ENCODE results near the gene CCDC12.

The CCDC12 gene

DNA sequence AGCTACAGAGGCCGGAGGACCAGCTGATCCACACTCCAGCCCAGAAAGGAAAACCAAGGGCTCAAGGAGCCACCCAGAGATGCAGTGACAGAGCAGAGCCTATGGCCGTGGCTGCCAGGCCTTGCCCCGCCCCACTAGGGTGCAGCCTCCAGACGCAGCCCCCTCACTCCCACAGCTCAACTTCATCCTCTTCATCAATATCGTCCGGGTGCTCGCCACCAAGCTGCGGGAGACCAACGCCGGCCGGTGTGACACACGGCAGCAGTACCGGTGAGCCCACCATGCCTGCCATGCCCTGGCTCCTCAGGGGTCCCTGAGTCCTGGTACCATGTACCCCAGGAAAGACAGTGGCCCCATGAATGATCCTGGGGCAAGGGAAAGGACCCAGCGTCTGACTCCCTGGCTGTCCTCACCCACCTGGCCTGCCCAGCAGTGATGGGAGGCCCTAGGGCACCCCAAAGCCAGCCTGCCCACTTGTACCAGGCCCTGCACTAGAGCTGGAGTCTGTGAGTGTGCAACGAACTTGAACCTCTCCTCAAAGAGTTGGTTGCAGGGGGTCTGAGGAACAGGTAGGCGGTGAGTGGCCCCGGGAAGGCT, 74.9 kb downstream of the CCDC12 start:
- no peak for DNase-seq

- no peak for DNase-seq
Observed at GRCh38 chr3:46901061-46901460, 75.5 kb downstream of the CCDC12 start.

- no peak for DNase-seq
Observed at GRCh38 chr3:46900356-46900755, 76.2 kb downstream of the CCDC12 start.

- no peak for DNase-seq
Observed at GRCh38 chr3:46900007-46900292, 76.6 kb downstream of the CCDC12 start.

GRCh38 chr3:46899151-46900006, 77.2 kb downstream of the CCDC12 start:
- no peak for DNase-seq

GRCh38 chr3:46898321-46899150, 78.0 kb downstream of the CCDC12 start:
- no peak for DNase-seq

DNA sequence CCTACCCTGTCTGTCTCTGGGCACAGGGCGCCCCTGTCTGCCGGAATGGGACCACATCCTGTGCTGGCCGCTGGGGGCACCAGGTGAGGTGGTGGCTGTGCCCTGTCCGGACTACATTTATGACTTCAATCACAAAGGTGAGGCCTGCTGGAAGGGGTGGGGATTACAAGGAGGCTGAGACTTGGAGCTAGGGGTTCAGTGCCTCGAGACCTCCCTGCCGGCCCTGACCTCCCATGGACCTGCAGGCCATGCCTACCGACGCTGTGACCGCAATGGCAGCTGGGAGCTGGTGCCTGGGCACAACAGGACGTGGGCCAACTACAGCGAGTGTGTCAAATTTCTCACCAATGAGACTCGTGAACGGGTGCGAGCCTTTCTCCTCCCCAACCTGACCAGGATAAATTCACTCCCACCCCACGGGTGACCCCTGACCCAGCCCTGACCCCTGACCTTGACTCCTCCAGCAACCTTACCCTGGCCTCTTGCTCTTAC, 78.7 kb downstream of the CCDC12 start:
- DNase-seq, result no peak

DNA sequence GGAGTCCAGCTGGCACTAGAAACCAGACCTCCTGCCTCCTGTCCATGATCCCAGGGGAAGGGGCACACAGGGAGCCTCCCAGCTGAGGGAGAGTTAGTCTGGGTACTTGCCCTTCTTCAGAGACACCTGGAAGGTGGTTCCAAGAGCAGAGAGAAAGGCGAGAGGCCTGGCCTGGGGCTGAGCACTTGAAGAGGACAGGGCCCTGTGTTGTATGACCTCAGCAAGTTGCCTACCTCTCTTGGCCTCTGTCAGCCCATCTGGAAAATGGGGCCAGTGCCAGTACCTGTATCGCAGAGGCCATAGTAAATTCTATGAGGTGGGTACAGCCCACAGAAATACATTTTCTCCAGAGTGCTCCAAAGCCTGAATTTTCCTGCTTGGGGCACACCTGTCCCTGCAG, 79.5 kb downstream of the CCDC12 start:
- DNase-seq, result no peak

DNA sequence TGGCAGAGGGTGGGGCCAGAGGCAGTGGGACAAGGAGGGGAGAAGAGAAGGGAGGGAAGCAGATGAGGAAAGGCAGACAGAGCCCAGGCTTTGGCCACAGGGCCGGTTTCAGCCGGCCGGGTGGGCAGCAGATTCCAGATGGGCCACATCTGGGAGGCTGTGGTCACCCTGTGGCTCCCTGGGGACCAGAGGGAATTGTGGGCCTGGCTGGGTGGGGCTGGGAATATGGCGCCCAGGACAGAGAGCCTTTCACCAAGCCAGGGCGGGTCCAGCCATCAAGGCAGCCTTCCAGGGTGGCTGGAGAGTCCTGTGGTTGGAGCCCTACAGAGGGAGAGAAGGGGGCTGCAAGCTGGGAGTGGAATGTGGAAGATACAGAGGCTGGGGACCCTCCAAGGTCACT, 80.2 kb downstream of the CCDC12 start:
- no peak for DNase-seq

DNA sequence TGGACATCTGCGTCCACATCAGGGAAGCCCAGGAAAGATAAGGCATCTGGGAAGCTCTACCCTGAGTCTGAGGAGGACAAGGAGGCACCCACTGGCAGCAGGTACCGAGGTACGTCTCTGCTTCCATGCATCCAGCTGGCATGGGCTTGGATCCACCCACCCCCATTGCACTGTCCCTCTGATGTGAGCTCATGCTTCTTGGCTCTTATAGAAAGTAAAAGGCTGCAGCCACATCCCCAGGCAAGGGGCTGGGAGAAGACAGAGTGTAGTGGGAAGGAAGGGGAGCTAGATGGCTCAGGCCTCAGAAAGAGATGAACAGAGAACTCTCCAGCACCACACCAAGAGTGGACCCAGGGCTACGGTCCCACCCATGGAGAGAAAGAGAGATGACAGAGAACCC, 80.8 kb downstream of the CCDC12 start:
- no peak for DNase-seq

- DNase-seq, result peak; percentile 23
Observed at GRCh38 chr3:46895204-46895660, 81.3 kb downstream of the CCDC12 start.

- no peak for DNase-seq
Observed at GRCh38 chr3:46894256-46894655, 82.3 kb downstream of the CCDC12 start.

- DNase-seq, result no peak
Observed at GRCh38 chr3:46893763-46894162, 82.8 kb downstream of the CCDC12 start.

DNA sequence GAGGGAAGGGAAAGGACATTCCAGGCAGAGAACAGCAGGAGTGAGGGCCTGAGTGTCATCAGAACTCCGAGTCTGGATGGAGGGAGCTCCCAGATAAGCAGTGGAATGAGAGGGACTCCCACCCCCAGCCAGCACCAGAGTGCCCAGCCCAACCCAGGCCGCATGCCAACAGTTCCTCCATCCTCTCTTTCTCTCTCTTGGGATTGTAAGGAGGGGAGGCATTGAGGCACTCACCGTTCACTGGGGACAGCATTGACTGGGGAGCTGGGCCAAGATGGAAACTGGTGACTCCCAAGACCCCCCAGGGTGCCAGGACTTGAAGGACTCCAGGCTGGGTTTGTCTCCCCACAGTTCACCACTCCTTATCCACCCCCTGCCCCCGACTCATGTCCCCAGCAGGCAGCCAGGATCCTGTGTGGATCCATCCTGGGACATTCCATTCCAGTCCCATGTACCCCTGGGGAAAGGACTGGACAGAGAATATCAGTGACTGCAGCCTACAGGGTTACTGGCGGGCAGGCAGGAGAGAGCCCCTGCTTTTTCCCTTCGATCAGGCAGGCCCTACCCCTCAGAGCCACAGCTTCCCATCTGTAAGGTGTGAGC, 83.3 kb downstream of the CCDC12 start:
- no peak for DNase-seq

DNA sequence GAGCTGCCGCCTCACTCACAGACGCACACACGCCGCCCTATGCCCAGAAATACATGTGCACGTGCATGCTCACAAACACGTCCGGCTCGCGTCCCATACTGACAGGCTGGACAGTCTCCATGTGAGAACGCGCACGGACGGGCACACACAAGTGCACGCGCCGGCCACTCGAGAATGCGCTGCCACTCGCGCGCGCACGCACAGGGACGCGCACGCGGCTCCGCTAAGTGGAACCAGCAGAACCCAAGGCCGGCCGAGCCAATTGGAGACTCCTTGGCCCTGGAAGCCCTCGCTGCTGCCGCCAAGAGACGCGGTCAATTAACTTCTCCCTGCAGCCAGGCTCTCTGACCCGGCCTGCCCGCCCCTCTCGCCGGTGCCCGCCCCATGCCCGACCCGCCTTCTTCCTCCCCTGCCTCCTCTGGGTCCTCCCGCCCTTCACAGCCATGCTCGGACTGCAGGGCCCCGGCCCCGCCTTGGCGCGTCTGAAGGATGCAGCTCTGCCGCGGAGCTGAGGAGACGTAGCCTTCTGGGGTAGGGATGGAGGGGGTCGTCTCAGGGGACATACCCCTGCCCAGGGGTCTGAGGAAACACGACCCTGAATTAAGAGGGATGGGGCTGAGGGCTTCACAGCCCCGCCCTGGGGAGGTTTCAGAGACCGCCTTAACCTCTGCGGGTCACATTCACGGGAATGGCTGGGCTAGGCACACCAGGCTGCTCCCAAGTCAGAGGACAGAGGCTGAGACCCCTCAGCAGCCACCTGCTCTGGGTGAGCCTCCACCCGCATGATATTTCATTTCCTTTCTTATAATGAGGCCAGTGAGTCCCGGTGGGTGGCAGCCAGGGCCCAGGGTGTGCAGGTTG, 84.0 kb downstream of the CCDC12 start:
- no peak for DNase-seq

GRCh38 chr3:46891132-46891531, 85.4 kb downstream of the CCDC12 start:
- no peak for DNase-seq

- DNase-seq, result no peak
Observed at GRCh38 chr3:46890132-46890531, 86.4 kb downstream of the CCDC12 start.

- DNase-seq, result no peak
Observed at GRCh38 chr3:46889381-46890110, 87.0 kb downstream of the CCDC12 start.

DNA sequence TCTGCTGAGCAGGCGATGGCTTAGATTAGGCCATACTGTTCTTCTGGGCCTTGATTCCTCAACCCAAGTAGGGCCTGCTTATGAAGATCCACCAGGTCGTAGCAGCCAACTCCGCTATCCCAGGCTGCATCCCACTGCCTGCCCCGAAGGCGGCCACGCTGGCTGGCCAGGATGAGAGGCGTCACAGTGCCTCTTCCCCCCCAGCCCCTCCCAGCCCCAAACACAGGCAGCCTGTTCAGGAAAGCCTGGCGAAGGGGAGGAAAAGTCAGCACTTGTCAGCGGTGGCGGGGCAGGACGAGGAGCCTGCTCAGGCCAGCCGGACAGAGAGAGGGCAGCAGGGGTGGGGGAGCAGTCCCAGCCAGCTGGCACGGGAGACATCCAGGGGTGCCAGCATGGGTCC, 87.8 kb downstream of the CCDC12 start:
- no peak for DNase-seq

DNA sequence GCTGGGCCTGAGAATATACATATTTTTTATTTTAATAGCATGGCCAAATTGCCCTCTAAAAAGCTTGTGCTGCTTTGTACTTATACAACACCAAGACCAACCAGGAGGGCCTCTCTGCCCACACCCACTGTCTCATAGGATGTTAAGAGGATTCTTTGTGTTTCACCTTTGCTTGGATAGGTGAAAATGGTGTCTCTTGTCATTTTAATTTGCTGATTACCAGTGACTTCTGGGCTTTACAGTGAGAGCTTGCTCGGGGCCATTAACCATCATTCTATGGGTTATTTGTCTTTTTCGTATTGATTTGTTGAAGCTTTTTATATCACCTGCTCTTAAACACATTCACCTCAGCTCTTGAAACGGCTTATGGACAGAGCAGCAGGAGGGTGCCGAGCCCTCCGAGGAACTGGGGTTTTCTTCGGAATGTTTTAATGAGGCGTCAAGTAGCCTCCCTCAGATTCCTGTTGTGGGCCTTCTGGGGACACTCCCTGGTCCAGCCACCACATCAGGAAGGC, 88.5 kb downstream of the CCDC12 start:
- DNase-seq, result no peak

DNA sequence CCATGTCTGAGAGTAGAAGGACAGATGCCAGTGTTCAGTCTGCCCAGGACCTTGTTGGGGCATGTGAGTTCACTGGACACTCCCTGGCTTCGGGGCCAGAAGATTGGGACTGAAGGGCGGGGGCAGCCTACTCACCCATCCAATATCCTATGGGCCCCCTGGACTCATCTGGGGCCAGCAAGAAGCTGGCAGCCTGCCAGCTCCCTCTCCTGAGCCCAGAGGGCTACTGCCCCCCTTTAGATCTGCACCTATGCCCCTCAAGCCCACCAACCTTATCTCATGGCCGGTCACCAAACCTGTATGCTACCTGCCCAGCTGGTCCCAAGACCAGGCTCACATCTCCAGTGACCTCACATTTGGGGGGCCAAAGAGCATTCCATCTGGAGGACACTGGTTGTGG, 90.9 kb downstream of the CCDC12 start:
- no peak for DNase-seq
